PFSK-1 (cell line): ENCODE measurements around the gene DNAJC5.

Experiments
- FOXP2 ChIP-seq: optimal IDR thresholded peaks from 2 replicates; pipeline ENCODE3; 2011; ENCODE audit warnings: borderline replicate concordance, control low read depth, inconsistent platforms; ENCODE audit not compliant: insufficient read depth; ENCODE audit errors: extremely low read length, extremely low read depth
- POLR2AphosphoS5 ChIP-seq: IDR thresholded peaks from 2 replicates; pipeline ENCODE4 v1.6.1; 2012; ENCODE audit warnings: low read depth, mild to moderate bottlenecking, control low read depth, low read length, moderate library complexity
- REST ChIP-seq, 2 experiments: IDR thresholded peaks; 2 replicates each; pipeline versions ENCODE4 v1.6.1 to v1.8.0; 2011 to 2012; ENCODE audit warnings: low read depth in 2 of 2, low read length in 2 of 2, control low read depth in 1 of 2, inconsistent platforms in 1 of 2, mild to moderate bottlenecking in 1 of 2, moderate library complexity in 1 of 2; ENCODE audit not compliant: insufficient read depth in 1 of 2
- SIN3A ChIP-seq: IDR thresholded peaks from 2 replicates; pipeline ENCODE4 v1.6.1; 2012; ENCODE audit warnings: mild to moderate bottlenecking, low read length, moderate library complexity, borderline replicate concordance; ENCODE audit not compliant: insufficient read depth
- TAF1 ChIP-seq: IDR thresholded peaks from 2 replicates; pipeline ENCODE4 v1.6.1; 2012; ENCODE audit warnings: low read length, control low read depth, borderline replicate concordance; ENCODE audit not compliant: insufficient read depth

DNA sequence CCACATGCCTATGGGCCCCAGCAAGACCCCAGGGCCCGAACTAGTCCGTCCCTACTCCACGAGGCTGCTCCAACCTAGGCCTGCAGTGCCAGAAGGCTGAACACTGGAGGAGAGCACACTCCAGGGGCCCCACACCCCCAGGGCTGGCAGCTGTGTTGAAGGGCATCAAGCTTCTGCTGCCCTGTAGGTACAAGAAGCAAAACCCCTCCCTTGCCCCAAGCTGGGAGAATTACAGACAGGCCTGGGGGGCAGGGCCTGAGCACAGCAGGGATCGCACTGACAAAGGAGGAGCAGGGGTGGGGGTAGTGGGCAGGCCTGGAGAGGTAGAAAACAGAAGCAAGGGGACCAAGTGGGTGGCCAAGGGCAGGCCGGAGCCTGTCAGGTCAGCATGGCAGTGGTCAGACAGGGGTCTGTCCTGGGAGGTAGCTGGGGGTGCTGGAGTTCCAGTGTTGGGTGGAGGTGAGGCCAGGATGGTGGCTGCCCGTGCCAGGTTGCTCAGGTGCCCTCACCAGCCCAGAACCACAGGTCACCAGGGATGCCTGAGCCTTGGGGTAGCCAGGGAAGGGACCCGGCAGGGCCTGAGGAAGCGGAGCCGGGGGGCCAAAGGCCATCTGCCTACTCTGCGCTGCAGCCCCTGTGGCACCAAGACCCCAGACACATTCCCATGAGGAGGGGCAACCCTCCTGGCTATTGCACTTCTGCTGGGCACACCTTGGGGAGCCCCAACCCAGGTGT lies 64.2 kb downstream of the DNAJC5 start:
- TF ChIP-seq REST (IDR thresholded peaks at IDR 0.05; ENCODE audit: insufficient read depth in 1 of 2, low read depth in 2 of 2, low read length in 2 of 2) (no peak), POLR2AphosphoS5 (no peak), SIN3A (no peak), TAF1 (no peak), FOXP2 (no peak)
